Natural killer cell treated with Interleukin-12 subunit alpha and Interleukin-12 subunit beta and Interleukin-15 and Interleukin-18, amount 100 ng/mL, for 72 hours (primary cell): ENCODE measurements around the gene NEK3. TPM values are rescaled to one million over a fixed set of nuclear protein-coding genes. Genes with fewer than 3 reads are reported as not detected.
"Not testable (repeated sequence)": the region's sequence is repeated elsewhere in the genome, so short reads cannot be mapped to it uniquely, and the experiment has no call there.

Source experiments
- ATAC-seq, 2 donors: fragments of 150-1000 bp; cut with Tn5 transposase in 1 of 2; sonication (Bioruptor Pico), chemical (Tn5 transposase) in 1 of 2; 2 replicates each; pipeline ENCODE4 v1.10.0; 2021
- DNase-seq: peaks from one replicate; pipeline ENCODE4 v3.0.0; 2022; ENCODE audit warnings: low spot score
- H3K27ac Mint-ChIP-seq, 2 donors: 1 replicate in 1 of 2; 2 replicates in 1 of 2; pipeline ENCODE4 v1.8.0; 2022; ENCODE audit warnings: mixed read lengths in 2 of 2, mild to moderate bottlenecking in 1 of 2, moderate library complexity in 1 of 2
- H3K27me3 Mint-ChIP-seq, 2 donors: 1 replicate in 1 of 2; 2 replicates in 1 of 2; pipeline ENCODE4 v1.8.0; 2022; ENCODE audit warnings: mixed read lengths in 2 of 2
- H3K36me3 Mint-ChIP-seq: one replicate; pipeline ENCODE4 v1.8.0; 2022; ENCODE audit warnings: mixed read lengths
- H3K4me1 Mint-ChIP-seq, 2 donors: 1 replicate in 1 of 2; 2 replicates in 1 of 2; pipeline ENCODE4 v1.8.0; 2022; ENCODE audit warnings: low read depth in 2 of 2, mixed read lengths in 2 of 2, mild to moderate bottlenecking in 1 of 2
- H3K4me3 Mint-ChIP-seq: one replicate; pipeline ENCODE4 v1.8.0; 2022; ENCODE audit warnings: mixed read lengths
- H3K9me3 Mint-ChIP-seq: 2 replicates; pipeline ENCODE4 v1.8.0; 2022; ENCODE audit warnings: mixed read lengths
- total RNA-seq, 2 donors: library from RNA; stranded (reverse); gene quantifications; one replicate each; pipeline ENCODE4 v1.2.3, GENCODE V29; 2022

The NEK3 gene
- total RNA-seq, 2 donors from 2014 or later: 3.4 to 3.7 TPM

- H3K36me3 Mint-ChIP-seq: no peaks in the 10 kb centered on the region
- no peaks in the 10 kb centered on the region for H3K9me3 Mint-ChIP-seq
- DNase-seq (no peak), ATAC-seq (no peak)
- peaks cover 5 to 11% of the 10 kb centered on the region in 2 donors for H3K4me1 Mint-ChIP-seq
- no peak overlapping the region for H3K4me3 Mint-ChIP-seq
- no peak overlapping the region for H3K27ac Mint-ChIP-seq
- H3K27me3 Mint-ChIP-seq: peaks cover 25 to 28% of the 10 kb centered on the region in 2 donors
These were observed 33.9 kb downstream of the NEK3 start for GRCh38 chr13:52125547-52125946.

- Mint-ChIP-seq H3K36me3 (no peaks in the 10 kb centered on the region), H3K9me3 (no peaks in the 10 kb centered on the region), H3K4me3 (no peak overlapping the region), H3K27me3 (peaks cover 16 to 38% of the 10 kb centered on the region in 2 donors), H3K27ac (no peak overlapping the region), H3K4me1 (no peaks in the 10 kb centered on the region)
- DNase-seq: no peak
- no peak for ATAC-seq
These were observed 40.8 kb downstream of the NEK3 start for GRCh38 chr13:52118595-52118994.

GRCh38 chr13:52118095-52118494 is 41.3 kb downstream of the NEK3 start:
- Mint-ChIP-seq H3K9me3 (no peaks in the 10 kb centered on the region), H3K27me3 (peaks cover 15 to 34% of the 10 kb centered on the region in 2 donors), H3K27ac (no peak overlapping the region), H3K36me3 (no peaks in the 10 kb centered on the region), H3K4me3 (no peak overlapping the region), H3K4me1 (no peaks in the 10 kb centered on the region)
- ATAC-seq (no peak), DNase-seq (no peak)

- H3K27ac Mint-ChIP-seq: no peak overlapping the region
- peaks cover 19 to 45% of the 10 kb centered on the region in 2 donors for H3K27me3 Mint-ChIP-seq
- no peaks in the 10 kb centered on the region for H3K9me3 Mint-ChIP-seq
- no peaks in the 10 kb centered on the region for H3K4me1 Mint-ChIP-seq
- H3K4me3 Mint-ChIP-seq: no peak overlapping the region
- ATAC-seq (no peak), DNase-seq (no peak)
- H3K36me3 Mint-ChIP-seq: no peaks in the 10 kb centered on the region
These were observed 46.8 kb downstream of the NEK3 start for GRCh38 chr13:52112591-52112990.

GRCh38 chr13:52109116-52109670 is 50.2 kb downstream of the NEK3 start:
- Mint-ChIP-seq H3K4me1 (no peaks in the 10 kb centered on the region), H3K9me3 (no peaks in the 10 kb centered on the region), H3K27me3 (peaks cover 13 to 46% of the 10 kb centered on the region in 2 donors), H3K4me3 (no peak overlapping the region), H3K27ac (no peak overlapping the region), H3K36me3 (no peaks in the 10 kb centered on the region)
- no peak for DNase-seq
- ATAC-seq: no peak

- H3K9me3 Mint-ChIP-seq: no peaks in the 10 kb centered on the region
- ATAC-seq: no peak
- no peaks in the 10 kb centered on the region for H3K36me3 Mint-ChIP-seq
- no peak overlapping the region for H3K27ac Mint-ChIP-seq
- peaks cover 4 to 23% of the 10 kb centered on the region in 2 donors for H3K27me3 Mint-ChIP-seq
- DNase-seq: no peak
- H3K4me3 Mint-ChIP-seq: no peak overlapping the region
- no peaks in the 10 kb centered on the region for H3K4me1 Mint-ChIP-seq
These were observed 53.6 kb downstream of the NEK3 start for GRCh38 chr13:52105841-52106240.

- no peaks in the 10 kb centered on the region for H3K9me3 Mint-ChIP-seq
- no peaks in the 10 kb centered on the region for H3K36me3 Mint-ChIP-seq
- H3K27me3 Mint-ChIP-seq: peaks cover 2 to 11% of the 10 kb centered on the region in 2 donors
- no peak overlapping the region for H3K4me3 Mint-ChIP-seq
- no peak overlapping the region for H3K27ac Mint-ChIP-seq
- ATAC-seq: no peak
- no peaks in the 10 kb centered on the region for H3K4me1 Mint-ChIP-seq
- DNase-seq: no peak
These were observed 54.8 kb downstream of the NEK3 start for GRCh38 chr13:52104624-52105023.

GRCh38 chr13:52103386-52103785 is 56.0 kb downstream of the NEK3 start:
- DNase-seq: no peak
- Mint-ChIP-seq H3K27ac (no peak overlapping the region), H3K4me1 (no peaks in the 10 kb centered on the region), H3K9me3 (no peaks in the 10 kb centered on the region), H3K4me3 (no peak overlapping the region), H3K36me3 (no peaks in the 10 kb centered on the region), H3K27me3 (peaks cover 0 to 7% of the 10 kb centered on the region in 2 donors)
- ATAC-seq: no peak

GRCh38 chr13:52102423-52102822 is 57.0 kb downstream of the NEK3 start:
- not testable (repeated sequence) for ATAC-seq, H3K4me3 Mint-ChIP-seq, H3K36me3 Mint-ChIP-seq, H3K27me3 Mint-ChIP-seq, H3K4me1 Mint-ChIP-seq, H3K9me3 Mint-ChIP-seq, DNase-seq, H3K27ac Mint-ChIP-seq

GRCh38 chr13:52097197-52097596 is 62.2 kb downstream of the NEK3 start:
- DNase-seq (no peak), ATAC-seq (no peak)
- H3K36me3 Mint-ChIP-seq: no peaks in the 10 kb centered on the region
- no peaks in the 10 kb centered on the region for H3K9me3 Mint-ChIP-seq
- no peak overlapping the region for H3K27ac Mint-ChIP-seq
- H3K4me3 Mint-ChIP-seq: no peak overlapping the region
- H3K27me3 Mint-ChIP-seq: peaks cover 0 to 3% of the 10 kb centered on the region in 2 donors
- no peaks in the 10 kb centered on the region for H3K4me1 Mint-ChIP-seq

GRCh38 chr13:52096748-52097147 is 62.6 kb downstream of the NEK3 start:
- DNase-seq (no peak), ATAC-seq (no peak)
- Mint-ChIP-seq H3K4me1 (no peaks in the 10 kb centered on the region), H3K9me3 (no peaks in the 10 kb centered on the region), H3K4me3 (no peak overlapping the region), H3K27ac (no peak overlapping the region), H3K27me3 (peaks cover 0 to 3% of the 10 kb centered on the region in 2 donors), H3K36me3 (no peaks in the 10 kb centered on the region)

- H3K4me1 Mint-ChIP-seq: no peaks in the 10 kb centered on the region
- DNase-seq: no peak
These were observed 63.3 kb downstream of the NEK3 start for GRCh38 chr13:52096062-52096461.

GRCh38 chr13:52092087-52092486 is 67.3 kb downstream of the NEK3 start:
- H3K27me3 Mint-ChIP-seq: peaks cover 0 to 7% of the 10 kb centered on the region in 2 donors
- no peaks in the 10 kb centered on the region for H3K9me3 Mint-ChIP-seq
- no peak overlapping the region for H3K4me3 Mint-ChIP-seq
- ATAC-seq (no peak), DNase-seq (no peak)
- no peaks in the 10 kb centered on the region for H3K36me3 Mint-ChIP-seq
- no peak overlapping the region for H3K27ac Mint-ChIP-seq
- no peaks in the 10 kb centered on the region for H3K4me1 Mint-ChIP-seq

More at GRCh38 chr13:52096062-52096461, 63.3 kb downstream of the NEK3 start:
- H3K9me3 Mint-ChIP-seq: no peaks in the 10 kb centered on the region
- no peak for ATAC-seq
- no peak overlapping the region for H3K27ac Mint-ChIP-seq
- H3K27me3 Mint-ChIP-seq: peaks cover 0 to 3% of the 10 kb centered on the region in 2 donors
- H3K4me3 Mint-ChIP-seq: no peak overlapping the region
- no peaks in the 10 kb centered on the region for H3K36me3 Mint-ChIP-seq

- Mint-ChIP-seq H3K36me3 (no peaks in the 10 kb centered on the region), H3K27ac (no peak overlapping the region), H3K9me3 (no peaks in the 10 kb centered on the region), H3K4me1 (no peaks in the 10 kb centered on the region), H3K27me3 (peaks cover 6 to 7% of the 10 kb centered on the region in 2 donors), H3K4me3 (no peak overlapping the region)
- ATAC-seq: no peak
- no peak for DNase-seq
These were observed 67.9 kb downstream of the NEK3 start for GRCh38 chr13:52091473-52091872.

GRCh38 chr13:52085421-52085820 is 74.0 kb downstream of the NEK3 start:
- Mint-ChIP-seq H3K27me3 (peaks cover 12% of the 10 kb centered on the region in 2 donors), H3K4me3 (no peak overlapping the region), H3K9me3 (no peaks in the 10 kb centered on the region), H3K4me1 (no peaks in the 10 kb centered on the region), H3K36me3 (no peaks in the 10 kb centered on the region), H3K27ac (no peak overlapping the region)
- no peak for DNase-seq
- no peak for ATAC-seq
